GM12801 (cell line): ENCODE data around the gene AFF4.

Experiments used
- CTCF ChIP-seq: IDR thresholded peaks from one replicate; pipeline ENCODE4 v1.5.1; 2011; ENCODE audit warnings: control low read depth; ENCODE audit not compliant: insufficient read length; ENCODE audit errors: extremely low read depth

Gene AFF4

GRCh38 chr5:132963171-132964104, at the start of gene AFF4:
Gene AFF4, minus strand, starts transcription at chr5:132963634. Its CDS starts 26,445 bp downstream, at chr5:132937189.
- TF ChIP-seq CTCF = no peak

- TF ChIP-seq CTCF = no peak
Observed at GRCh38 chr5:133006653-133007052, 43.2 kb upstream of the AFF4 start.

GRCh38 chr5:132999246-132999645, 35.8 kb upstream of the AFF4 start:
- no peak for TF ChIP-seq CTCF

- no peak for TF ChIP-seq CTCF
Observed at GRCh38 chr5:132998556-132998955, 35.1 kb upstream of the AFF4 start.

GRCh38 chr5:132996307-132996706, 32.9 kb upstream of the AFF4 start:
- no peak for TF ChIP-seq CTCF

GRCh38 chr5:132987531-132988408, 24.3 kb upstream of the AFF4 start:
- TF ChIP-seq CTCF = no peak

GRCh38 chr5:132981288-132981687, 17.9 kb upstream of the AFF4 start:
- no peak for TF ChIP-seq CTCF
